Lung (tissue), 12 donors: ENCODE results near the gene MALT1. TPM values are rescaled to one million over a fixed set of nuclear protein-coding genes. Genes with fewer than 3 reads are reported as not detected.
"Not testable (repeated sequence)": the region's sequence is repeated elsewhere in the genome, so short reads cannot be mapped to it uniquely, and the experiment has no call there.

Source experiments
- ATAC-seq: fragments of 200-7000 bp; cut with Tn5 transposase; one replicate; pipeline ENCODE4 v1.9.1; 2020; ENCODE audit warnings: moderate number of reproducible peaks; ENCODE audit not compliant: insufficient read depth, low FRiP score
- DNase-seq, 3 donors: peaks; one replicate each; pipeline ENCODE4 v3.0.0-alpha.2; 2013 to 2017
- H3K27ac ChIP-seq, 2 donors: one replicate each; pipeline ENCODE4 v1.5.1; 2013; ENCODE audit warnings: mild to moderate bottlenecking in 2 of 2, moderate library complexity in 2 of 2, control low read depth in 1 of 2, inconsistent platforms in 1 of 2, low read depth in 1 of 2, low read length in 1 of 2
- H3K27me3 ChIP-seq, 3 donors: one replicate each; pipeline ENCODE4 v1.5.1; 2013; ENCODE audit warnings: low read length in 2 of 3; ENCODE audit not compliant: control insufficient read depth in 3 of 3, insufficient read depth in 3 of 3
- H3K36me3 ChIP-seq, 4 donors: one replicate each; pipeline ENCODE4 v1.5.1; 2013; ENCODE audit warnings: low read length in 4 of 4, mild to moderate bottlenecking in 1 of 4, moderate library complexity in 1 of 4; ENCODE audit not compliant: control insufficient read depth in 4 of 4, insufficient read depth in 4 of 4
- H3K4me1 ChIP-seq, 5 donors: one replicate each; pipeline ENCODE4 v1.5.1; 2013; ENCODE audit warnings: low read length in 5 of 5, mild to moderate bottlenecking in 2 of 5, moderate library complexity in 1 of 5; ENCODE audit not compliant: control insufficient read depth in 5 of 5, insufficient read depth in 5 of 5
- H3K4me3 ChIP-seq: one replicate; pipeline ENCODE4 v1.5.1; 2013; ENCODE audit warnings: mild to moderate bottlenecking, control low read depth, moderate library complexity
- H3K9ac ChIP-seq, 2 donors: one replicate each; pipeline ENCODE4 v1.5.1; 2013; ENCODE audit warnings: low read length in 2 of 2, control low read depth in 1 of 2; ENCODE audit not compliant: insufficient read depth in 1 of 2
- H3K9me3 ChIP-seq, 4 donors: one replicate each; pipeline ENCODE4 v1.5.1; 2013; ENCODE audit warnings: low read length in 3 of 4, mild to moderate bottlenecking in 1 of 4, moderate library complexity in 1 of 4; ENCODE audit not compliant: control insufficient read depth in 4 of 4, insufficient read depth in 3 of 4
- CTCF ChIP-seq: IDR thresholded peaks from 2 replicates; pipeline ENCODE4 v1.5.1; 2012; ENCODE audit warnings: mild to moderate bottlenecking; ENCODE audit errors: control extremely low read depth, extremely low read depth
- WGBS, 2 donors: extraction: QIAGEN DNeasy Blood & Tissue Kit; methylation state at CpG; one replicate each; pipeline ENCODE4 v1.1.7; 2013; 5-methylcytosine and 5-hydroxymethylcytosine counted together
- polyA plus RNA-seq, 2 donors: library from polyadenylated mRNA; stranded (reverse); fragments of 200-250 nt; gene quantifications; one replicate each; pipeline ENCODE4 v1.2.1, GENCODE V29; 2013
- total RNA-seq, 2 donors: library from RNA; depleted of rRNA in 1 of 2; stranded (reverse); fragments of >200 nt in 1 of 2; gene quantifications; one replicate each; pipeline ENCODE4 v1.2.1, GENCODE V29; 2014 to 2021
- donor health status: control.
- donor health status: control.
- donor health status: Bipolar disorder and iron deficiency.
- donor health status: healthy.
- donor health status: DM: yes; HTN: yes; CAD: no.

Gene MALT1
- total and polyA plus RNA-seq, 4 donors, result 6.1 to 35.6 (median 12.9) TPM

GRCh38 chr18:58640891-58641610 lies 30.2 kb upstream of the MALT1 start:
- no peak for DNase-seq
- no peak overlapping the region for H3K9ac ChIP-seq
- no peak overlapping the region for H3K27ac ChIP-seq
- H3K9me3 ChIP-seq, result peaks cover 0 to 2% (median 0%) of the 10 kb centered on the region in 4 donors
- no peak for TF ChIP-seq CTCF
- H3K27me3 ChIP-seq, result no peaks in the 10 kb centered on the region
- ATAC-seq, result no peak
- no peak overlapping the region for H3K4me3 ChIP-seq
- WGBS, 2 donors, result 93 to 96% methylated on average over 7 of the region's 7 CpGs
- H3K4me1 ChIP-seq, result no peaks in the 10 kb centered on the region
- H3K36me3 ChIP-seq, result no peaks in the 10 kb centered on the region

GRCh38 chr18:58643557-58643956 lies 27.7 kb upstream of the MALT1 start:
- not testable (repeated sequence) for H3K4me1 ChIP-seq, H3K27ac ChIP-seq, H3K9me3 ChIP-seq, H3K27me3 ChIP-seq, ATAC-seq, DNase-seq, H3K4me3 ChIP-seq, H3K36me3 ChIP-seq, H3K9ac ChIP-seq
- WGBS, 2 donors, result 80 to 91% methylated on average over 6 of the region's 6 CpGs

- Histone ChIP-seq H3K36me3 (no peaks in the 10 kb centered on the region), H3K4me3 (no peak overlapping the region), H3K4me1 (no peaks in the 10 kb centered on the region), H3K27ac (no peak overlapping the region), H3K9ac (no peak overlapping the region), H3K9me3 (no peaks in the 10 kb centered on the region), H3K27me3 (no peaks in the 10 kb centered on the region)
- no peak for TF ChIP-seq CTCF
- ATAC-seq, result no peak
- DNase-seq, result no peak
- WGBS, 2 donors, result 83 to 93% methylated on average over 5 of the region's 5 CpGs
Measured at GRCh38 chr18:58645398-58645797, 25.9 kb upstream of the MALT1 start.

GRCh38 chr18:58646334-58646862 lies 24.9 kb upstream of the MALT1 start:
- no peaks in the 10 kb centered on the region for H3K36me3 ChIP-seq
- H3K9ac ChIP-seq, result no peak overlapping the region
- DNase-seq (no peak), ATAC-seq (no peak)
- TF ChIP-seq CTCF, result no peak
- H3K27ac ChIP-seq, result no peak overlapping the region
- H3K27me3 ChIP-seq, result no peaks in the 10 kb centered on the region
- H3K4me1 ChIP-seq, result no peaks in the 10 kb centered on the region
- peaks cover 0 to 2% (median 0%) of the 10 kb centered on the region in 4 donors for H3K9me3 ChIP-seq
- WGBS, 2 donors, result 92 to 96% methylated on average over 4 of the region's 4 CpGs
- no peak overlapping the region for H3K4me3 ChIP-seq
